HG03139 (cell line): ENCODE results near the gene FUCA1.
"Not testable (repeated sequence)": the region's sequence is repeated elsewhere in the genome, so short reads cannot be mapped to it uniquely, and the experiment has no call there.

Experiments
- ATAC-seq: cut with Tn5 transposase; IDR thresholded peaks from one replicate; pipeline ENCODE4 v1.9.1; 2021; ENCODE audit not compliant: unreplicated experiment

Gene FUCA1

DNA sequence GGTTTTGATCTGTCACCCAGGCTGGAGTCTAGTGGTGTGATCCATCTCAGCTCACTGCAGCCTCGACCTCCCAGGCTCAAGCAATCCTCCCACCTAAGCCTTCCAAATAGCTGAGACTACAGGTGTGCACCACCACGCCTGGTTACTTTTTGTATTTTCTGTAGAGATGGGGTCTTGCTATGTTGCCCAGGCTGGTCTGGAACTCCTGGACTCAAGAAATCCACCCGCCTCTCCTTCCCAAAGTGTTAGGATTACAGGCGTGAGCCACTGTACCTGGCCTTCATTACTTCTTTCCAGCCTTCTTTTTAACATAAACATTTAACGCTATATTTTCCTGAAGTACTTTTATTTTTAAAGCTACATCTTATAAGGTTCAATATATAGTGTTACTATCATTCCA lies 24.4 kb downstream of the FUCA1 start:
- no peak for ATAC-seq

- no peak for ATAC-seq
Observed at GRCh38 chr1:23838401-23838866, 29.7 kb downstream of the FUCA1 start.

DNA sequence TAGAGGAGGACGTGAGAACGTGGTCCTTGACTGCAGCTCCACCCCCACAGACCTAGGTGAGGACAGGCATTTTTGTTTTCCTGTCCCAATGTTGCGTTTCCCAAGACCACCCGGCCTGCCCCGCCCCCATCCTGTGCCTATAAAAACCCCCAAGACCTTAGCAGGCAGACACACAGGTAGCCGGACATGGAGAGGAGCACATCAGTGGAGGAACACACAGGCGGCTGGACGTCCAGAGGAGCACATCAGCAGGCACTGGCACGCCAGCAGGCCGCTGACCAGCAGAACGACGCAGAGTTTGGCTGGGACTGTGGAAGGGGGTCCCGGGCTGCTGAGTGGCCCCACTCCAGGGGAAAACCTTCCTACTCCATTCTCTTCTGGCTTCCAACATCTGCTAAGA lies 30.2 kb downstream of the FUCA1 start:
- ATAC-seq, result no peak

GRCh38 chr1:23836037-23836436 lies 32.1 kb downstream of the FUCA1 start:
- no peak for ATAC-seq

- ATAC-seq, result not testable (repeated sequence)
Observed at GRCh38 chr1:23834156-23834555, 33.9 kb downstream of the FUCA1 start.

DNA sequence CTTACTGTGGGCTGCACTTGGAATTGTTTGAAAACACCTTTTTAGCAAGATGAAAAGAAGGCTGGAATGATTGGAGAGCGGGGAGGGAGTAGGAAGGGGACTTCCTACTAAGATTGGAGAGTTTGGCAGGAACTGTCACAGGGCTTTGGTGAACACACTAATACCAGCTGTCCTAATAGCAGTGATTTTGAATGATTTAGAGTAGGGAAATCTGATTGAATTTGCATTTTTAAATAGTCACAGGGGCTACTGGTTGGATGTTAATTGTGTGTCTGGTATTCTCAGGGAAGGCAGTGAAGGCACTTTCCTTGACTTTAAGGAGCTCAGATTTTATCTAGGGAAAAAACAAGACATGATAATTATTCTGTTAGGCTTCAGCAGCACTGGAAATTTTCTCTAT lies 40.4 kb downstream of the FUCA1 start:
- no peak for ATAC-seq

GRCh38 chr1:23826590-23826989 lies 41.5 kb downstream of the FUCA1 start:
- ATAC-seq, result not testable (repeated sequence)

- ATAC-seq, result no peak
Observed at GRCh38 chr1:23825762-23826522, 42.1 kb downstream of the FUCA1 start.

DNA sequence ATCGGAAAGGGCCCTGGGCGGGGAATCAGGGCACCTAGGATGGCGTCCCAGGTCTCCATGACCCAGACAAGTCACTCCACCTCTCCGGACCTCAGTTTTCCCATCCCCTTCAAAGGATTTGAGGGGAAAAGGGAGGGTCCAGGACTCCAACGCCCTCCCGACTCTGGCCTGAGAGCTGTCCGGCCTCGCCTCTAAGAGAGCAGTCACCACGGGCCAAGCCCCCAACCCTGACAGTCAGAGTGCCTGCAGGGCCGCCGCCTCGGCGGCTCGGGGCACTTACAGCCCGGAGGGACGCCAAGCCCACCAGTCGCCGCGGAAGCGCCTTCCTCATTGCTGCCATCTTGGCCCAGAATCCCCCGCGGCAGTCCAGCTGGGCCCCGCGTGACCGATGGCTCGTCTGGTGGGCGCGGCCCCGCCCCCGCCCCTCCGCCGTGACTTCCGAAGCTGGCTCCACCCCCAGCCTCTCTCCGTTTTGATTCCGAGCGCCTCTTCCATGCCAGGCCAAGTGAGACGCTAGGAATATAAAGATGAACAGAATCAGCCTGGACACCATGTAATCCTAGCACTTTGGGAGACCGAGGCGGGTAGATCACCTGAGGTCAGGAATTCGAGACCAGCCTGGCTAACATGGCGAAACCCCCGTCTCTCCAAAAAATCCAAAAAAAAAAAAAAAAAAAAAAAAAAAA lies 42.9 kb downstream of the FUCA1 start, which contains the start of gene HMGCL:
TSS of gene HMGCL (minus strand) at position 354 of the 686 bp plus-strand sequence. CDS start at position 340, 14 bp downstream.
- no peak for ATAC-seq

DNA sequence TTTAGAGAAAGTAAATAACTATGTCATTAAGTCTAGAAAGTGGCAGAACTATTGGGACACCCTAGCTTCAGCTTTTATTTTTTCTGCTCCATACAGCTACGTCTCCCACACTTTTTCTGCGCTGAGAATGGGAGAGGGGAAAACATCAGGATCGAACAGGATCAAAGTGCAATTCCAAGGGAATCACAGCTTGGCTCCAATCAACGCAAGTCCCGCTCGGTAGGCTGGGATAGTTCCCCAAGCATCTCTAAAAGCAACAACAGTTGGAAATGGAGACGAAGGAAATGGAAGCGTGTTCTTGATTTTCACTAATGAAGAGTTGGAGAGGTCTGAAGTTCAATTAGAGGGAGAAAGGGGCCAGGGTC lies 43.4 kb downstream of the FUCA1 start:
- ATAC-seq, result no peak

DNA sequence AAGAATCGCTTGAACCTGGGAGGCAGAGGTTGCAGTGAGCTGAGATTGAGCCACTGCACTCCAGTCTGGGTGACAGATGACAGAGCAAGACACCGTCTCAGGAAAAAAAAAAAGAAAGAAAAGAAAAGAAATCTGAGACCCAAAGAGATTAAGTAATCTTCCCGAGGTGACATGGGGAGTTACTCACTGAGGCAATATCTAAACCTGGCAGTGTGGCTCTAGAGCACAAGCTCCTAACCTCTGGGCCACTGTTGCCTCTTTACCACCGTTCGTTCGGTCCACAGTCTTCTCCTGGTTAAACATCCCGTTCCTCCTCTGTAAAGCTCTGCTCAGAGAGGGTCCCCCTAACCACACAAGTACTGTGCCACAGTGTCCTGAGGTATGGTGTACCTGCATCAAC lies 44.3 kb downstream of the FUCA1 start:
- ATAC-seq, result no peak

DNA sequence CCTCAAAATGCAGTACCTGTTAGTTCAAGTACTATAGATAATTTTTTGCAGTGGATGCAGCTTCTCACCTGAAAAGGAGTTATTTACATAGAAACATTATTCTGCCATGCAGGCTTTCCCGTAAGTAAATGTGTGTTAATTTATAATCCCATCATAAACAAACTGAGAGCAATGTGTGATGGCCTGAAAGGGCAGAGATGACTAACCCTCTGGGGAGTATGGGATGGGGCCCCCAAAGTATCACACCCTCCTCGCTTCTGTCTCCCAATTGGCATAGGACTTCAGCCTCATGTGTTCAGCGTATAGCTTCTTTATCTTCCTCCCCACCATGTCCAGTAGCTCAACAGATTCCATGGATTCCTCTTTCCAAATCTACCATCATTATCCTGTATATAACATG lies 50.5 kb downstream of the FUCA1 start:
- ATAC-seq, result no peak

DNA sequence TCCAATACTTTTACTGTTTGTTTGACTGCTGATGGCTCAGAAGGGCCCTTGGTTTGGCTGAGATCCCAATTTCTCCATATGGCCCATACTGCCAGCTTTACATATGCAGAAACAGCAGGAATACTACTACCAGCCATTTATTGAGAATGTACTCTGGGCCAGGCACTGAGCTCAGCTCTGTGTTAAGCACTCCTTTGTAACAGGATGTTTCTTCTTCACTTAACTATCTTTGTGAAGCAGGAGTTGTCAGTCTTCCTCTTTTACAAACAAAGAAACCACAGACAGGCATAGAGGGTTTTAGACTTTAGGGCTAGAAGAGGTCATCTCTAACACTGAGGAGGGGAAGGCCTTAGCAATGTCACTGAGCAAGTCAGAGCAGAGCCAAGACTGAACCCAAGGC lies 51.2 kb downstream of the FUCA1 start:
- ATAC-seq, result no peak

GRCh38 chr1:23816361-23816760 lies 51.7 kb downstream of the FUCA1 start:
- ATAC-seq, result no peak

GRCh38 chr1:23814016-23814415 lies 54.1 kb downstream of the FUCA1 start:
- ATAC-seq, result no peak

- no peak for ATAC-seq
Observed at GRCh38 chr1:23810818-23811540, 57.1 kb downstream of the FUCA1 start.

DNA sequence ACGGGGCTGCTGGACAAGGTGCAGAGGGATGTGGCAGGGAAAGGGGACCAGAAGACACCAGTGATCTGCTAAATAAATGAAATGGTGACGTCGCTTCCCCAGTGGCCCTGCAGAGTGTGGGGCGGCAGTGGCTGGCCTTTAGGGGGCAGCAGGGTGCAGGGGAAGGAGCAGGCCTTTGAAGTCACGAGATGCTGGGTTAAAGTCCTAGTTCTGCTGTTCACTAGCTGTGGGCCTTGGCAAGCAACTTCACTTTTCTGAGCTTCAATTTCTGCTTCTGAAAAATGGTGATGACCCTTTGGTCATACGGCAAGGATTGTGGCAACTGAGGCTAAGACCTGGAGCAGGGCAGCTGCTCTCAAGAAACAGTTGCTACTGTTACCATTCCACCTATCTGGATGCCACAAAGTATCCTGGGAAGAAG lies 58.3 kb downstream of the FUCA1 start:
- peak; percentile 59 for ATAC-seq

DNA sequence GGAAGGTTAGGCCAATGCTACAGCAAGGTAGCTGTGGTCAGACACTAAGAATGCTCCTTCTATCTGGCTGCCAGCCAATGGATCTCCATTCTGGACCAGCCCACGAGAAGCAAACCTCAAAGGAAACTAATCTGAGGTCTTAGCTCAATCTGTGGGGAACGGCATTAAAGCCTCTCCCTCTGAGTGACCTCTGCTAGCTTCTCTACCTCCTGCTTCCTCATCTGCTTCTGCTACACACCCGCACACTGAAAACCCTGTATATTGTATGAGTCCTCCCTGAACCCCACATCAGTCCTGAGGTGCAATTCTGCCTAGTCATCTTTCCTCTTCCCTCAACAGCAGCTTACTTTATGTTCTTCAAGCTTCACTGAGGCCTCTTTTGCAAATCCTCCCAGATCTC lies 60.6 kb downstream of the FUCA1 start:
- no peak for ATAC-seq

DNA sequence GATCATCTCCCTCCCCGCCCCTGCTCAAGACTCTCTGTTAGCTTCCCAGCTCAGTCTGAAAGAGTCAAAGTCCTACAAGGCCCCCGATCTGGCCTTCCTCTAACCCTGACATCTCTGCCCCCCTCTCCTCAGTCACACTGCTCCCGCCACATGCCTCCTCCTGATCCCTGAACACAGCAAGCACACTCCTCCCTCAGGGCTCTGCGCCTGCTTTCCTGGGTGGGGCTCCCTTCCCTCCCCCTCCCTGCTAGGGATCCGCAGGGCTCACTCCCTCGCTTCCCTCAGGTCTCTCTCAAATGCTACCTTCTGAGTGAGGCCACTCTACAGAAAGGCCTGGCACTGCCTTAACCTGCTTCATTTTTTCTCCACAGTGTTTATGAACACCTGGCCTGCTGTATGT lies 61.8 kb downstream of the FUCA1 start:
- ATAC-seq, result no peak

DNA sequence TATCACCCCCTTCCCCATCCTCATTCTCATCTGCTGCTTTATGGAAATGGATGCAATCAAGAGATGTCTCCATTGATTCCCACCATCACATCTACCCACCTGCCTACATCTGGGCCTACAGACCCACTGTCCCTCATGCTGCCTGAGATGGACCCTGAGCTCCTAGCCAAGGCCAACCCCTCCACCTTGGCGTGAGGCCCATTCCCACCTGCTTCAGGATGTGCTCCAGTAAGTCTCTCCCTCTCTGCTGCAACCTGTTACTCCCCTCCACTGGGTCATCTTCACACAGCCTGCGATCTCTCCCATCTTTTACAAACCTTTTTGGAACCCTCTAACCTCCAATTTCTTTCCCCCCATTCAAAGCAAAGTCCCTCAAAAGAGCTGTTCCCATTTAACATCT lies 63.1 kb downstream of the FUCA1 start:
- no peak for ATAC-seq

GRCh38 chr1:23804183-23804835 lies 63.8 kb downstream of the FUCA1 start:
- ATAC-seq, result no peak
